ENCODE results near the gene SMG9.

The SMG9 gene

DNA sequence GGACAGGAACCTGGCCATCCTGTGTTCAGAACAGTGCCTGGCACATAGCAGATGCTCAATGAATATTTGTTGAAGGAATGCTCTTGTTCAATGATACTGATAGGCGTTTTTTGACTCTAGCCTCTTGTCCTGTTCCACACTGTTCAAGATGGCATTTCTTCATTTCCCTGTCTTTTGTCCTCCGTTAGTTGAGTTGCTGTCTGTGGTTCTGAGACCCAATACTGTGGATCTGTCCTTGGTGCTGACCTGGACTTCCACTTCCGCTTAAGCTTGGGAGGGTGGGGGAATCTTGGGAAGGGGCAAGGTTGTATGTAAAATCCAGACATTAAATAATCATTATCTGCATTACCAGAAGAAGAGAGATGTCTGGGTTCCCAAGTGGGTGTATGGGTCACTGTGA is 34.3 kb upstream of the SMG9 start:
- no peak for TF ChIP-seq EZH2phosphoT487 (conservative IDR thresholded peaks at IDR 0.05; ENCODE audit: low read length)
- TF ChIP-seq, protein P1, sequence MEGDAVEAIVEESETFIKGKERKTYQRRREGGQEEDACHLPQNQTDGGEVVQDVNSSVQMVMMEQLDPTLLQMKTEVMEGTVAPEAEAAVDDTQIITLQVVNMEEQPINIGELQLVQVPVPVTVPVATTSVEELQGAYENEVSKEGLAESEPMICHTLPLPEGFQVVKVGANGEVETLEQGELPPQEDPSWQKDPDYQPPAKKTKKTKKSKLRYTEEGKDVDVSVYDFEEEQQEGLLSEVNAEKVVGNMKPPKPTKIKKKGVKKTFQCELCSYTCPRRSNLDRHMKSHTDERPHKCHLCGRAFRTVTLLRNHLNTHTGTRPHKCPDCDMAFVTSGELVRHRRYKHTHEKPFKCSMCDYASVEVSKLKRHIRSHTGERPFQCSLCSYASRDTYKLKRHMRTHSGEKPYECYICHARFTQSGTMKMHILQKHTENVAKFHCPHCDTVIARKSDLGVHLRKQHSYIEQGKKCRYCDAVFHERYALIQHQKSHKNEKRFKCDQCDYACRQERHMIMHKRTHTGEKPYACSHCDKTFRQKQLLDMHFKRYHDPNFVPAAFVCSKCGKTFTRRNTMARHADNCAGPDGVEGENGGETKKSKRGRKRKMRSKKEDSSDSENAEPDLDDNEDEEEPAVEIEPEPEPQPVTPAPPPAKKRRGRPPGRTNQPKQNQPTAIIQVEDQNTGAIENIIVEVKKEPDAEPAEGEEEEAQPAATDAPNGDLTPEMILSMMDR (IDR thresholded peaks at IDR 0.05; ENCODE audit: insufficient read depth, low read length, poor library complexity, severe bottlenecking), result no peak
- no peak overlapping the region for H3K4me2 ChIP-seq (ENCODE audit: low read depth, low read length, poor library complexity, severe bottlenecking)
- H3K9ac ChIP-seq (ENCODE audit: low read length), result no peak overlapping the region
- no peaks in the 10 kb centered on the region for H3K27me3 ChIP-seq (ENCODE audit: low read length)
- no peaks in the 10 kb centered on the region for H3K36me3 ChIP-seq (ENCODE audit: low read length)
- H3K4me3 ChIP-seq (ENCODE audit: insufficient read depth, low read length, poor library complexity, severe bottlenecking), result no peak overlapping the region
- H2AFZ ChIP-seq (ENCODE audit: low read depth, low read length, severe bottlenecking), result no peak overlapping the region
- H3K79me2 ChIP-seq (ENCODE audit: insufficient read depth, low read length), result no peaks in the 10 kb centered on the region
- no peaks in the 10 kb centered on the region for H3K9me2 ChIP-seq (replicated peaks; ENCODE audit: insufficient read depth, low read length)
- no peak overlapping the region for H3K27ac ChIP-seq (ENCODE audit: low read depth, low read length)
- no peaks in the 10 kb centered on the region for H4K20me1 ChIP-seq (ENCODE audit: low read depth, low read length)
- peaks cover 12% of the 10 kb centered on the region for H3F3A ChIP-seq (ENCODE audit: insufficient read depth)
- H3K9me3 ChIP-seq (ENCODE audit: insufficient read depth, low read length), result no peaks in the 10 kb centered on the region

DNA sequence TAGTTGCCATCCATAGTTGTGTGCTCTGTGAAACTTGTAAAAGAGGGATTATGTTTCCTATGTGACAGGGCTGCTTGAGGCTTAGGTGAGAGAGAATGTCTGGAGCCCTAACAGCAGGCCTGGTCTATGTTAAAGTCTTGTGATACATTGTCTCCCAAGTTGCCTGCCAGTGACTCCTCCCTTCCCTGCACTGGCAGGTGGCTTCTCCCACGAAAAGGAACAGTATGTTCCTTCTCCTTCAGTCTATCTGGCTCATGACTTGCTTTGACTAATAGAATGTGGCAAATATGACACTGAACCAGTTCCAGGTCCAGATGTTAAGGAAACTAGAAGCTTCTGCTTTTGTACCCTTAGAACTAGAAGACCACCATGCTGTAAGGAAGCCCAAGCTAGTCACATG is 31.9 kb upstream of the SMG9 start:
- Histone ChIP-seq H3K9me2 (replicated peaks; ENCODE audit: insufficient read depth, low read length) (no peaks in the 10 kb centered on the region), H3K79me2 (ENCODE audit: insufficient read depth, low read length) (no peaks in the 10 kb centered on the region), H3K36me3 (ENCODE audit: low read length) (no peaks in the 10 kb centered on the region), H3K4me2 (ENCODE audit: low read depth, low read length, poor library complexity, severe bottlenecking) (no peak overlapping the region), H3K9ac (ENCODE audit: low read length) (no peak overlapping the region), H3K9me3 (ENCODE audit: insufficient read depth, low read length) (no peaks in the 10 kb centered on the region), H3K27me3 (ENCODE audit: low read length) (no peaks in the 10 kb centered on the region), H3K27ac (ENCODE audit: low read depth, low read length) (no peak overlapping the region), H4K20me1 (ENCODE audit: low read depth, low read length) (no peaks in the 10 kb centered on the region), H2AFZ (ENCODE audit: low read depth, low read length, severe bottlenecking) (no peak overlapping the region), H3K4me3 (ENCODE audit: insufficient read depth, low read length, poor library complexity, severe bottlenecking) (no peak overlapping the region), H3F3A (ENCODE audit: insufficient read depth) (peaks cover 20% of the 10 kb centered on the region)
- TF ChIP-seq, protein P1 (IDR thresholded peaks at IDR 0.05; ENCODE audit: insufficient read depth, low read length, poor library complexity, severe bottlenecking), result no peak
- no peak for TF ChIP-seq EZH2phosphoT487 (conservative IDR thresholded peaks at IDR 0.05; ENCODE audit: low read length)

DNA sequence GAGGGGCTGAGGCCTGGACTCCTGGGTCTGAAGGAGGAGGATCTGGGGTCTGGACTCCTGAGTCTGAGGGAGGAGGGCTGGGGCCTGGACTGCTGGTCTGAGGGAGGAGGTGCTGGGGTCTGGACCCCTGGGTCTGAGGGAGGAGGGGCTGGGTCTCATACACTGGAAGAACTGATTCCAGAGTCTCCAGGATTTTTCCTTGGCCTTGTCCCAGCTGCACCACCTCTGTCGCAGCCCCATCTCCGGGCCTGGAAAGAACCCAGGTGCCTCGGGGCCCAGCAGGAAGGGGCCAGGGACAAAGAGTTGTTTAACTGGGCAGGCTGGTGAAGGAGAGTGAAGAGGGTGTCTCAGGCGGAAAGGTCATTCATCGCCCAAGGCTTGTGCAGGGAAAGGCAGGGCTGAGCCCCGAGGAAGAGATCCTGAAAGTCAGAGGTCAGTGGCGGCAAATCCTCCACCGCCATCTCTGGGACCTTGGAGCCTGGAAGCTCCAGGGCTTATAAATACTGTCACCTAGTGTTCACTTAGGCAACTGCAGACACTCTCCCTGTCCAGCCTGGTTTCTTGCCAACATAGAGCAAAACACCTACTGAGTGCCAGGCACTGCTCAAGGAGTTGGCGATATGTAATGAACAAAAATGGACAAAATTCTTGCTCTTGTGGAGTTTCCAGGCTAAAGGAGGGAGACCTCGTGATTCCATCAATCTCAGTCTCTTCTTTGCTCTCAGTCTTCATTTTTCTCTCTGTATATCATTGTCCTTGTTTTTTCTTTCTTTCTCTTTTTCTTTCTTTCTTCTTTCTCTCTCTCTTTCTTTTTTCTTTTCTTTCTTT is 30.4 kb upstream of the SMG9 start:
- Histone ChIP-seq H3K9me2 (replicated peaks; ENCODE audit: insufficient read depth, low read length) (no peaks in the 10 kb centered on the region), H3K4me2 (ENCODE audit: low read depth, low read length, poor library complexity, severe bottlenecking) (peak overlapping the region; percentile 96), H3K27me3 (ENCODE audit: low read length) (no peaks in the 10 kb centered on the region), H3K4me3 (ENCODE audit: insufficient read depth, low read length, poor library complexity, severe bottlenecking) (no peak overlapping the region), H3K27ac (ENCODE audit: low read depth, low read length) (peak overlapping the region; percentile 97), H3F3A (ENCODE audit: insufficient read depth) (peaks cover 26% of the 10 kb centered on the region), H3K9me3 (ENCODE audit: insufficient read depth, low read length) (no peaks in the 10 kb centered on the region), H4K20me1 (ENCODE audit: low read depth, low read length) (no peaks in the 10 kb centered on the region), H3K9ac (ENCODE audit: low read length) (peak overlapping the region; percentile 79), H3K36me3 (ENCODE audit: low read length) (no peaks in the 10 kb centered on the region), H2AFZ (ENCODE audit: low read depth, low read length, severe bottlenecking) (peak overlapping the region; percentile 84), H3K79me2 (ENCODE audit: insufficient read depth, low read length) (peaks cover 10% of the 10 kb centered on the region)
- TF ChIP-seq EZH2phosphoT487 (conservative IDR thresholded peaks at IDR 0.05; ENCODE audit: low read length), result no peak
- TF ChIP-seq, protein P1 (IDR thresholded peaks at IDR 0.05; ENCODE audit: insufficient read depth, low read length, poor library complexity, severe bottlenecking), result peak; percentile 90
